ENCODE measurements around the gene SYT8. TPM values are rescaled to one million over a fixed set of nuclear protein-coding genes. Genes with fewer than 3 reads are reported as not detected.

The SYT8 gene
- total RNA-seq, 2 experiments from 2014 or later: not detected

Small RNA genes within 50 kb of the gene (microRNA-seq; reads per million reads assigned to microRNA genes)
- not detected for gene MIR4298 (ENCODE audit: borderline replicate concordance)
- gene MIR7847 (ENCODE audit: borderline replicate concordance): not detected

Other genes with a start within 250 kb of the SYT8 start
- not detected for gene KRTAP5-1, start 249.7 kb upstream of the SYT8 start, total RNA-seq
- gene KRTAP5-2, start 236.7 kb upstream of the SYT8 start, total RNA-seq: not detected
- not detected for gene KRTAP5-3, start 226.5 kb upstream of the SYT8 start, total RNA-seq
- gene KRTAP5-4, start 212.9 kb upstream of the SYT8 start, total RNA-seq: not detected
- gene KRTAP5-5, start 205.2 kb upstream of the SYT8 start, total RNA-seq: not detected
- gene KRTAP5-6, start 137.8 kb upstream of the SYT8 start, total RNA-seq: not detected
- under 1 TPM in 1 of 2 experiments, not detected in 1; 0.21 TPM for gene IFITM10, start 84.4 kb upstream of the SYT8 start, total RNA-seq
- 10 to 100 TPM; 38.8 to 41.5 TPM for gene CTSD, start 71.1 kb upstream of the SYT8 start, total RNA-seq
- gene TNNI2, start 4.0 kb downstream of the SYT8 start, total RNA-seq: not detected
- gene LSP1, start 18.1 kb downstream of the SYT8 start, total RNA-seq: 100 to 1,000 TPM; 193 to 227 TPM
- gene PRR33, start 56.9 kb downstream of the SYT8 start, total RNA-seq: under 1 TPM; 0.07 to 0.09 TPM
- 1 to 10 TPM; 2.1 TPM for gene TNNT3, start 84.7 kb downstream of the SYT8 start, total RNA-seq
- 100 to 1,000 TPM; 106 to 137 TPM for gene MRPL23, start 112.3 kb downstream of the SYT8 start, total RNA-seq
- gene H19, start 162.9 kb downstream of the SYT8 start, total RNA-seq: not detected